Uterus (tissue), 4 donors: ENCODE data around the gene CHST11. TPM values are rescaled to one million over a fixed set of nuclear protein-coding genes. Genes with fewer than 3 reads are reported as not detected.

ENCODE experiments used
- DNase-seq, 2 donors: peaks; one replicate each; pipeline ENCODE4 v3.0.0-alpha.2; 2019 to 2020
- H3K27ac ChIP-seq, 2 donors: fragments of 200-600 bp; sonication (generic); 1 replicate in 1 of 2; 2 replicates in 1 of 2; pipeline ENCODE4 v1.5.1; 2016 to 2018
- H3K27me3 ChIP-seq, 2 donors: fragments of 200-600 bp; sonication (generic); one replicate each; pipeline ENCODE4 v1.5.1; 2018 to 2019; ENCODE audit warnings: control low read depth in 1 of 2
- H3K36me3 ChIP-seq, 2 donors: fragments of 200-600 bp; sonication (generic); one replicate each; pipeline ENCODE4 v1.5.1; 2019; ENCODE audit warnings: control low read depth in 1 of 2
- H3K4me1 ChIP-seq, 2 donors: fragments of 200-600 bp; sonication (generic); one replicate each; pipeline ENCODE4 v1.5.1; 2018 to 2019; ENCODE audit warnings: control low read depth in 1 of 2
- H3K4me3 ChIP-seq, 2 donors: fragments of 200-600 bp; sonication (generic); 1 replicate in 1 of 2; 2 replicates in 1 of 2; pipeline ENCODE4 v1.5.1; 2018 to 2019; ENCODE audit warnings: mild to moderate bottlenecking in 1 of 2
- H3K9me3 ChIP-seq, 2 donors: fragments of 200-600 bp; sonication (generic); one replicate each; pipeline ENCODE4 v1.5.1; 2019; ENCODE audit warnings: control low read depth in 1 of 2
- POLR2A ChIP-seq, 2 donors: fragments of 450-650 bp; IDR thresholded peaks; one replicate each; pipeline ENCODE4 v1.6.1; 2016; ENCODE audit warnings: antibody characterized with exemption in 2 of 2, mild to moderate bottlenecking in 1 of 2, moderate library complexity in 1 of 2
- intact Hi-C: fragments of 100-400 bp; cut with DNase I; formaldehyde crosslinking; loops from one replicate; pipeline ENCODE4 v1.15.1; 2023; ENCODE audit warnings: low total_unique reads
- total RNA-seq, 4 donors: library from RNA; depleted of rRNA in 3 of 4; stranded (reverse); fragments of >200 nt in 3 of 4; gene quantifications; one replicate each; pipeline versions ENCODE4 v1.1.0 to v1.2.4, GENCODE V29; 2014 to 2023
- TF ChIP-seq, protein P1 (sequence below), 4 experiments: fragments of 200-600 bp in 2 of 4; fragments of 450-650 bp in 2 of 4; sonication (generic) in 2 of 4; IDR thresholded peaks; one replicate each; pipeline ENCODE4 v1.5.1; 2016 to 2019; ENCODE audit warnings: antibody characterized with exemption in 4 of 4, mild to moderate bottlenecking in 2 of 4, moderate library complexity in 1 of 4
- donor health status: DM: yes; HTN: yes; CAD: no.

The CHST11 gene
- total RNA-seq, 4 donors from 2014 or later, result 21.0 to 82.1 (median 58.7) TPM

DNA sequence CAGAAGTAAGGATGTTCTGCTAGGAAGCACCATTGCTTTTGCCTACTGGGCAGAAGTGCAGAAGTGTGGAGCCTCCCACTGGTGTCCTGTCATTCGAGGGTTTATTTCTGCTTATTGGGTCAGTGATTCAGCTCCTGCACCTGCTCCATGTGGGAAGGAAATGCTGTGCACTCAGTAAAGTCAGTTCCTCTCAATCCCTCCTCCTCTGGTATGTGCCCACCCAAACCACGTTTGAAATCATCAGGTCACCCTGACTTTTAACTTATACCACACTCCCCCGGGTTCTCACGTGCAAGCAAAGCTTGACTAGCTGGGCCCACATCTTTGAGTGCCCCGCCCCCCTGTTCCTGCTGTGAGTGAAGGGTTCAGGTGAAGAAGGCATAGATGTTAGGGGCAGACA, 223.7 kb downstream of the CHST11 start:
- Histone ChIP-seq H3K4me1 (peaks cover 4 to 5% of the 10 kb centered on the region in 2 donors), H3K27me3 (no peaks in the 10 kb centered on the region), H3K4me3 (no peak overlapping the region), H3K27ac (no peak overlapping the region), H3K36me3 (no peaks in the 10 kb centered on the region), H3K9me3 (no peaks in the 10 kb centered on the region)
- no peak for TF ChIP-seq POLR2A (IDR thresholded peaks at IDR 0.05)
- TF ChIP-seq, protein P1, sequence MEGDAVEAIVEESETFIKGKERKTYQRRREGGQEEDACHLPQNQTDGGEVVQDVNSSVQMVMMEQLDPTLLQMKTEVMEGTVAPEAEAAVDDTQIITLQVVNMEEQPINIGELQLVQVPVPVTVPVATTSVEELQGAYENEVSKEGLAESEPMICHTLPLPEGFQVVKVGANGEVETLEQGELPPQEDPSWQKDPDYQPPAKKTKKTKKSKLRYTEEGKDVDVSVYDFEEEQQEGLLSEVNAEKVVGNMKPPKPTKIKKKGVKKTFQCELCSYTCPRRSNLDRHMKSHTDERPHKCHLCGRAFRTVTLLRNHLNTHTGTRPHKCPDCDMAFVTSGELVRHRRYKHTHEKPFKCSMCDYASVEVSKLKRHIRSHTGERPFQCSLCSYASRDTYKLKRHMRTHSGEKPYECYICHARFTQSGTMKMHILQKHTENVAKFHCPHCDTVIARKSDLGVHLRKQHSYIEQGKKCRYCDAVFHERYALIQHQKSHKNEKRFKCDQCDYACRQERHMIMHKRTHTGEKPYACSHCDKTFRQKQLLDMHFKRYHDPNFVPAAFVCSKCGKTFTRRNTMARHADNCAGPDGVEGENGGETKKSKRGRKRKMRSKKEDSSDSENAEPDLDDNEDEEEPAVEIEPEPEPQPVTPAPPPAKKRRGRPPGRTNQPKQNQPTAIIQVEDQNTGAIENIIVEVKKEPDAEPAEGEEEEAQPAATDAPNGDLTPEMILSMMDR (IDR thresholded peaks at IDR 0.05), result no peak
- intact Hi-C loops, result no loop called here
- no peak for DNase-seq

DNA sequence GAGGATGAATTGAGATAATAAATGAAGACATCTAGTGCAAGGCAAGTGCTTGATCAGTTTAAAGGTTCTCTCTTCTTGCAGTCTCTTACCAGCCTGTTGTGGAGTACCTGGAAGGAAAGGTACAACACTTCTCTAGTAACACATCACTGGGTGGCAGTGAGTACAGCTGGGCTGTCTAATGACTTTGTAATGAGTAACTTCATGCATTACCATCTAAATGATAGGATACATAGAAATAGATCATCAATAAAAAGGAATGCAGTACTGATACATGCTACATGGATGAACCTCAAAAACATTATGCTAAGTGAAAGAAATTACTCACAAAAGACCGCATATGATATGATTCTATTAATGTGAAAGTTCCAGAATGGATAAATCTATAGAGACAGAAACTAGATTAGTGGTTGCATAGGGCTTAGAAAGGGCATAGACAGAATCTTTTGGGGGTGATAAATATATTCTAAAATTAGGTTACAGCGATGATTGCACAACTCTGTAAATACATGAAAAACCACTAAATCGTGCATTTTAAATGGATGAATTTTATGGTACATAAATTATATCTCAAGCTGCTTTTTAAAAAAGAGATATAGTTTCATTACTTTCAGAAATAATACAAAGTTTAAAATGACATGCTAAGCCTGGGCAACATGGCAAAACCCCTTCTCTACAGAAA, 224.4 kb downstream of the CHST11 start:
- no peaks in the 10 kb centered on the region for H3K9me3 ChIP-seq
- H3K36me3 ChIP-seq, result no peaks in the 10 kb centered on the region
- no peak for DNase-seq
- no peak for TF ChIP-seq POLR2A (IDR thresholded peaks at IDR 0.05)
- TF ChIP-seq, protein P1 (IDR thresholded peaks at IDR 0.05), result no peak
- no peaks in the 10 kb centered on the region for H3K27me3 ChIP-seq
- no peak overlapping the region for H3K27ac ChIP-seq
- peaks cover 5 to 8% of the 10 kb centered on the region in 2 donors for H3K4me1 ChIP-seq
- intact Hi-C loops, result no loop called here
- H3K4me3 ChIP-seq, result no peak overlapping the region

DNA sequence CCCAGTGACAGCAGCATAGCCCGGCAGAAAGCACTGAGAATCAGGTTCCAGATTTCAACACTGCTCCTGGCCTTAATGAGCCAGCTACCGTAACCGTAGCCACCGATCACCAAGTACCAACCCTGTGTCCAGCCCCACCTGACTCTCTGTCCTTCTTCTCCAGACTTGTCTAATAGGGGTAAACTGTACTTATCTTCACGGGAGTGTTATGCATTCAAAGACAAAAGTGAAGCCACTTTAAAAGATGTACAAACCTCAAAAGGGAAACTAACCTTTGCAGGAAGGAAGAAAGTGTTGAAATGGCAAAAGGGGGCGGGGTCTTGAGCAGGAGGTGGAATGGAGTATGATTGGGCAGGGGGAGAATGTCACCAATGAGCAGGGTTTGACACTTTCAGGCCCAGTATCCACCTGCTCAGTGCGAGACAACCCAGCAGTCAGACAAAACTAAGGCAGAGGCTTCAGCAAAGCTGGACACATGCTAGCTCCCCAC, 226.1 kb downstream of the CHST11 start:
- intact Hi-C loops, result no loop called here
- DNase-seq, result no peak
- H3K36me3 ChIP-seq, result no peaks in the 10 kb centered on the region
- H3K4me3 ChIP-seq, result no peak overlapping the region
- H3K9me3 ChIP-seq, result no peaks in the 10 kb centered on the region
- no peak overlapping the region for H3K27ac ChIP-seq
- peaks cover 5 to 8% of the 10 kb centered on the region in 2 donors for H3K4me1 ChIP-seq
- TF ChIP-seq POLR2A (IDR thresholded peaks at IDR 0.05), result no peak
- H3K27me3 ChIP-seq, result no peaks in the 10 kb centered on the region

DNA sequence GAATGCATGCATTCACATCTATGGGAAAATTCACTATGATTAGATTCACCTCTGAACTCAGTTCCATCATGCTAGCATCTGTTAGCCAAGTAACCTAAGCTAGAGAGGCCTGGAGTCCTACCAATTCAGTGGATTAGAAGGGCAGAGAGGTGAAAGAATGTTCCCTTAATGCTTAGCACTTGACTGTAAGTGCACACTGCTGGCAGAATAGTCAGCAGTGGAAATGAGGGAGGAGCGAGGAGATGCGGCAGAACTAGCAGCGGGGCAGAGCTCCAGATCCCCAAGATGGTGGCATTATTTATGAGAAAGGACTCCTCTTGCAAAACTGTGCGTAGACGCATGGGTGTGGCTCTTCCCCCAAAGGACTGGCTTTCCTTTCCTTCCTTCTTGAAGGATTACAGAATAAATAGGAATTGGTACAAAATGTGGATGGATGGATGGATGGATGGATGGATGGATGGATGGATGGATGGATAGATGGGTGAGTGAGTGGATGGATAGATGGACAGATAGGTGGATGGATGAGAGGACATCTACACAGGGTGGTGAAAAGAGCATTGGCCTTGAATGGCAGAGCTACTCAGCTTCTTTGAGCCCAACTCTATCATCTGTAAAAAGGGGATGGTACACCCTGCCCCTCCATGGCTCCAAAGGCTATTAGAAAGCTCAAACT, 227.2 kb downstream of the CHST11 start:
- TF ChIP-seq POLR2A (IDR thresholded peaks at IDR 0.05), result no peak
- TF ChIP-seq, protein P1 (IDR thresholded peaks at IDR 0.05), result no peak
- H3K27ac ChIP-seq, result no peak overlapping the region
- no peaks in the 10 kb centered on the region for H3K27me3 ChIP-seq
- H3K36me3 ChIP-seq, result no peaks in the 10 kb centered on the region
- H3K4me3 ChIP-seq, result no peak overlapping the region
- H3K9me3 ChIP-seq, result no peaks in the 10 kb centered on the region
- intact Hi-C loops, result no loop called here
- DNase-seq, result peak in 1 of 2 donors; percentile 36
- peaks cover 5 to 8% of the 10 kb centered on the region in 2 donors for H3K4me1 ChIP-seq

DNA sequence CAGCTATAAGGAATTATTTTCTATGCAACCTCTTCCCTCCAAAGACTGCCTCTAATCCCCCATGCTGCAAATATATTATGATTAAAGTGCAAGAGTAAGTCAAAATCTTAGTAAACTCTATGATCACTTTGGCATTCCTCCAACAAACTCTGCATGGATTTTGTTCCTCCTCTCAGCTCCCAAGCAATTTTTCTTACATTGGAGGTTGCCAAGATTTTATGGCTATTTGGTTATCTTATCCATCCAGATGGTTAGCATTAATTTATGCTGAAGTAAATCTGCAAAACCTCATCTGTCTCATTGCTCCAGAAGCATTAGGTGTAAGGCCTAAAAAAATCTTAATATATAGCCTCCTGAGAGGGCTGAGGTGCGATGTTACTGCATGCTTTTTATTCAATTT, 228.1 kb downstream of the CHST11 start:
- H3K4me1 ChIP-seq, result peaks cover 5 to 8% of the 10 kb centered on the region in 2 donors
- no peak for TF ChIP-seq POLR2A (IDR thresholded peaks at IDR 0.05)
- TF ChIP-seq, protein P1 (IDR thresholded peaks at IDR 0.05), result no peak
- intact Hi-C loops, result no loop called here
- H3K4me3 ChIP-seq, result no peak overlapping the region
- no peaks in the 10 kb centered on the region for H3K36me3 ChIP-seq
- no peaks in the 10 kb centered on the region for H3K27me3 ChIP-seq
- no peaks in the 10 kb centered on the region for H3K9me3 ChIP-seq
- no peak for DNase-seq
- H3K27ac ChIP-seq, result no peak overlapping the region
